GM11168 (cell line): ENCODE measurements around the gene PKDCC.

ENCODE experiments used
- in situ Hi-C: fragments of 300-500 bp; cut with MboI; formaldehyde crosslinking; loops from one replicate; pipeline ENCODE4 v1.12.0; 2022; ENCODE audit warnings: low sequenced_read_pairs; ENCODE audit not compliant: unreplicated experiment

The PKDCC gene

GRCh38 chr2:42048299-42049220 lies 739 bp downstream of the PKDCC start:
- in situ Hi-C loops, result no loop called here

DNA sequence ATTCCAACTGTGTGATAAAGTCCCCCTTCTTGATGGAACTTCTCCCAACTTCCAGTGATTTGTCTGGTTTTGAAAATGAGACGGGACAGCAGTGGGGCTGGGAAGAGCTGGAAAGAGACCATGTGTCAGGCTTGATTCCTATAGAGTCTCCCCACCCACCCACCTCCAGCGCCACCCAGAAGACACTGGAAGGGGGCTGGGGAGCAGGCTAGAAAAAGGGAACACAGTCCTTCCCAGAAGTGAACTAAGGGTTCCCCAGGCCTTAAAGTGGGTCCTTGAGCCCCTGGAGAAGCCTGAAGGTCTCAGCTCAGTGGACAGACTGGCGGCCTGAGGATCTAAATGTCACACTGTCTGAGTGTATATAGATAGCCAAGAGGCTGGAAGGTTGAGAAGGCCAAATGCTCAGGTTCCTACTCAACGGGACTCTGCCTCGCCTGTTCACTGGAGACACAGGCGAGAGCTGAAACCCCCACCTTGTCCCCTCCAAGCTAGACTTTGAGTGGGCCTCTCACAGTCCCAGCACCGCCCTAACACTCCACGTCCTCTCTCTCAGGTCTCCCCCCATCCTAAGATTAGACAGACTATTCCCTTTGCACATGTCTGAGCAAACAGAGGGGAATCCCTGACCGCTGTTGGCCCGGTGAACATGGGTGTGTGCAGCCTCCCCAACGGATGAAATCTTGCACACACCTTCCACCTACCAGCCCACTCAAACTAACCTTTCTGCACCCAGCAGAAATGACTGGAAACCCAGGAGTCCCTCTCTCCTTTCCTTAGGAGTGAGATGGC lies 1.6 kb downstream of the PKDCC start:
- in situ Hi-C loops, result no loop called here

GRCh38 chr2:42050010-42050702 lies 2.3 kb downstream of the PKDCC start:
- in situ Hi-C loops, result no loop called here

- in situ Hi-C loops, result no loop called here
Measured at GRCh38 chr2:42050703-42051542, 3.1 kb downstream of the PKDCC start.

GRCh38 chr2:42051543-42052235 lies 3.9 kb downstream of the PKDCC start:
- in situ Hi-C loops, result no loop called here

GRCh38 chr2:42052702-42053481 lies 5.1 kb downstream of the PKDCC start:
- in situ Hi-C loops, result no loop called here

GRCh38 chr2:42053482-42053790 lies 5.6 kb downstream of the PKDCC start:
- in situ Hi-C loops, result no loop called here

DNA sequence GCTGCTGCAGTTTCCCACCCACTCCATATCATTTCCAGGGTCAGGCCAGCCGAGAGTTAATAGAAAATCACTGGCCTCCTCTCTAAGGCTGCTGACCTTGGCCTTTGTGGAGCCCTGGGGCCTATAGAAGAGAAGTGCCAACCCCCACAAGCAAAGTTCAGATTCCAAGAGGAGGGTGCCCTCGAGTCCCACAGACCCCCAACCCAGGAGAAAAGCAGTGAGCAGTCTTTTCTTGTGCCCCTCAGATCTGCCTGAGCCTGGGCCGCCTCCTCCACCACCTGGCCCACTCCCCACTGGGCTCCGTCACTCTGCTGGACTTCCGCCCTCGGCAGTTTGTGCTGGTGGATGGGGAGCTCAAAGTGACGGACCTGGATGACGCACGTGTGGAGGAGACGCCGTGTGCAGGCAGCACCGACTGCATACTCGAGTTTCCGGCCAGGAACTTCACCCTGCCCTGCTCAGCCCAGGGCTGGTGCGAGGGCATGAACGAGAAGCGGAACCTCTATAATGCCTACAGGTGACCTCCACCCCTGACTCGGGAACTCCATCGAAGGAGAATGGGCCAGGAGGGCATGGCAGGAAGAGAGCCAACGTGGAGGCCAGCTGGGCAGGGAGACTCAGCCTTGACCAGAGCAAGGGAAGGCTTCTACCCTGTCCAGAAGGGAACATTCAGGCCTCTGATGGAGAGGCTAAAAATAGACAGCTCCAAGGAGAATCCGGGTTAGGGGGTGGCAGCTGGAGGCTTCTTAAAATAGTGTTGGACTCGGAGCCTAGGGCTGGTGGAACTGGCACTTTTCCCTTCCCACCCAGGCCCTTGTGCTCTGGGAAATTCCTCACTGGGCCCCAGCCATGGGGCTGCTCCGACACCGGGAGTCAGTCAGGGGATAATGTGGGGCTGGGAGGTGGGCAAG lies 6.2 kb downstream of the PKDCC start:
- in situ Hi-C loops, result no loop called here

GRCh38 chr2:42054714-42055430 lies 7.1 kb downstream of the PKDCC start:
- in situ Hi-C loops, result no loop called here

GRCh38 chr2:42055573-42056514 lies 8.0 kb downstream of the PKDCC start:
- in situ Hi-C loops, result no loop called here

DNA sequence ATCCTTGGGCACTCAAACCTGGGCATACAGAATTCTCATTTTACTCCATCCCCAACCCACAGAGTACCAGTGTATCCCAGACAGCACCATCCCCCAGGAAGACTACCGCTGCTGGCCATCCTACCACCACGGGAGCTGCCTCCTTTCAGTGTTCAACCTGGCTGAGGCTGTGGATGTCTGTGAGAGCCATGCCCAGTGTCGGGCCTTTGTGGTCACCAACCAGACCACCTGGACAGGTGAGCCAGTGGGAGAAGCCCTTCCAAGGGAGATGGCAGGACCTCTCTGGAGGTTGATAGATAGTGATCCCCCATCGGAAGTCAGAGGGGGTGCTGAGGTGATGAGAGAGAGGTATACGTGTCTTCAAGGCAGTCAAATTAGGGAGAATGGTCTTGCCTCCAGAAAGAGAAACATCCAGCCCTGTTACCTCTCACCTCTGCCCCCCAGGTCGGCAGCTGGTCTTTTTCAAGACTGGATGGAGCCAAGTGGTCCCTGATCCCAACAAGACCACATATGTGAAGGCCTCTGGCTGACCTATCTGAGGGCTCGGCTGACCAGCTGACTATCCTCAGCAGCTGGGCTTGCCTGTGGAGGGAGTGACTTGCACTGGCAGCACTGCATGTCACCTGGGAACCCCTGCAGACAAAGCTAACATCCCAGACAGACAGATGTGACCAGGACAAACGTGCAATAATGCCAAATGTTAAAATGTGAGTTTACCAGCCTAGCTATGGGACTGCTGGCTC lies 9.5 kb downstream of the PKDCC start:
- in situ Hi-C loops, result no loop called here

DNA sequence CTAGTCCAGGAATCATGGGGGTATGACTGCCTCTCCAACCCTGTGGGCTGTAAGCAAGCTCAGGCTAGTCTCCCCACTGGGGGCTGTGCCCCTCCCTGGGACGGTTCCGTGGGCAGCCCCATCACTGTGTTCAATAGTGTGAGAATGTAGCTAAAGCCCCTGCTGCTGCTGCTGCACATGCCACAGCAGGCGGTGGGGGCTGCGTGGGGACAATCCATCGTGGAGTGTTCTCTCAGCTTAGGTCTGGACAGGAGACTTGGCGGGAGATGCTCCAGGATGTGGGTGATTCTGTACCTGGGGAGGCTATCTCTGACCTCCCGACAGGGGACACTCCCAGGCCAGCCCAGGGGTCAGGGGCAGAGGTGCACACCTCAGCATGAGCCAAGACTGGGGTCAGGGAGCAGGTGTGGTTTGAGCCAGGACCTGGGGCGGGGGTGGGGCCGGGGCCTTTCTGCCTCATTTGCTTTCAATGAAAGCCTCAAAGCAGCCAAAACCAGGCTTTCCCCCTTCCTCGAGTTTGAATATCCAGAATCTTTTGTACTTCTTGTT lies 10.2 kb downstream of the PKDCC start:
- in situ Hi-C loops, result no loop called here

DNA sequence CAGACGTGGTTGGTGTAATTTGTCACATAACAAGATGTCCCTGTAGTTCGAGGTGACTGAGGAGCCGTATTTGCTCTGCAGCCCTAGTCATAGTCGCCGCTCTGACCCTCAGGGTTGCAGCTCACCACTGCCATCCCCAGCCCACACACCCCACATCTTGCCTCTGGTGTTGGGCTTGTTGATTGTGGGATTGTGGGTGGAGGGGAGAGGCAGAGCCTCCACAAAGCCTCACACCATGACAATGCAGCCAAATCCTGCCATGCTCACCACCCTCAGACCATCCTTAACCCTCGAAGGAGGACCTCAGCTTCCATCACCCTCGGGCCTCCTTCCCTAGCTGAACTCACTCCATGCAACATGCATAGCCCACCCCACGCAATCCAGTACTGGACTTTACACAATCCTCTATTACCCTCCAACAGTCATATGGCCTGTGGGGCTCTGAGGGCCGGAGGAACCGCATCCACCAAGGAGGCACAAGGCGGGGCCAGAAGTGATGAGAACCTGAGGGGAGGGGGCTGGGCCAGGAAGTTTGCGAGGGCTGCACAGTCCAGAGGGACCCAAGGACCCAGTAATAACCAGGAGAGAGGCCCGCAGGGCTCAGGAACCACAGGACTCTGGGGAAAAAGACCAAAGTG lies 11.6 kb downstream of the PKDCC start:
- in situ Hi-C loops, result no loop called here

GRCh38 chr2:42060028-42060427 lies 12.2 kb downstream of the PKDCC start:
- in situ Hi-C loops, result no loop called here
